AG04450 (cell line): ENCODE results near the gene DPP4. TPM values are rescaled to one million over a fixed set of nuclear protein-coding genes. Genes with fewer than 3 reads are reported as not detected.

Source experiments
- CTCF ChIA-PET: fragments of 300-600, 350-600 bp; formaldehyde crosslinking; extraction: SDS; loops from one replicate; lab custom pipeline; 2022; ENCODE audit warnings: antibody characterized with exemption, inconsistent platforms; lab: Charles Lee
- POLR2A ChIA-PET: fragments of 350-600 bp; formaldehyde crosslinking; extraction: SDS; loops from one replicate; lab custom pipeline; 2021; ENCODE audit warnings: antibody characterized with exemption, inconsistent platforms; lab: Yijun Ruan, JAX
- DNase-seq: peaks from one replicate; pipeline ENCODE4 v3.0.0-alpha.2; 2011; ENCODE audit warnings: low read depth, low spot score
- H3K27ac ChIP-seq: one replicate; pipeline ENCODE4 v1.5.1; 2012; ENCODE audit warnings: low read depth, low read length, control low read depth
- H3K27me3 ChIP-seq: one replicate; pipeline ENCODE4 v1.6.0; 2012; ENCODE audit warnings: low read length; ENCODE audit not compliant: control insufficient read depth, insufficient read depth
- H3K4me3 ChIP-seq: 2 replicates; pipeline ENCODE4 v1.5.1; 2011; ENCODE audit warnings: mild to moderate bottlenecking, low read depth, low read length, control low read depth
- H3K9me3 ChIP-seq: 2 replicates; pipeline ENCODE4 v1.5.1; 2012; ENCODE audit warnings: low read length; ENCODE audit not compliant: control insufficient read depth, insufficient read depth
- polyA plus RNA-seq: library from polyadenylated mRNA; depleted of rRNA; stranded (reverse); fragments of >200 nt; gene quantifications from 2 replicates; pipeline ENCODE4 v1.2.3, GENCODE V29; 2011
- TF ChIP-seq, protein P1 (sequence below): IDR thresholded peaks from 2 replicates; pipeline ENCODE4 v1.5.1; 2011; ENCODE audit warnings: low read depth, low read length, control low read depth, inconsistent platforms

DPP4 gene
- polyA plus RNA-seq, 1 experiment: 61.0 TPM

DNA sequence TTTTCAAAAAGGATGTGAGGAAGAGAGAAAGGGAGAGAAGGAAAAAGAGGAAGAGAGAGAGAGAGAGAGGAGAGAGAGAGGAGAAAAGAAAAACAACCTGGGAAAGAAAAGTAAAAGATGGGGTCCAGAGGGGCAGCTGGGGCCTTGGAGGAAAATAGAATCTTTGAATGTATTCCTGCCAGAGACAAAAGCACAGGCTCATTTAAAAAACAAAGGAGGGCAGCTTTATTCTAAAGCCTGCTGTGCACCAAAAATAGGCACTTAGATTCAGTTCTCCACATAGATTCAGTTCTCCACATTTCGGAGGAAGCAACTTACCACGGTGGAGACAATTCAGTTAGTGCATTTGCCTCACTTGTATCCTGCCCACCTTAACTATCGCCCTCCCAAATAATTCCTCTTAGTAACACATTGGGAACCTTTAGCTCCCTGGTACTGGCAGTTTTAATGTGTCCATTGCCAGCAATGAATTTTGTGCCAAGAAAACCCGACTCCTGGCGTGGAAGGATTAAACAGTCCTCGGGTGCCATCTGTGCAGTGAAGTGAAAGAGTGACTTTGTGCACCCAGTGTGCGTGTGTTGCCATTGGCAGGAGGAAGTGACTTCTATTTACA lies 71.3 kb downstream of the DPP4 start:
- no peaks in the 10 kb centered on the region for H3K27me3 ChIP-seq
- H3K9me3 ChIP-seq: no peaks in the 10 kb centered on the region
- TF ChIP-seq, protein P1, sequence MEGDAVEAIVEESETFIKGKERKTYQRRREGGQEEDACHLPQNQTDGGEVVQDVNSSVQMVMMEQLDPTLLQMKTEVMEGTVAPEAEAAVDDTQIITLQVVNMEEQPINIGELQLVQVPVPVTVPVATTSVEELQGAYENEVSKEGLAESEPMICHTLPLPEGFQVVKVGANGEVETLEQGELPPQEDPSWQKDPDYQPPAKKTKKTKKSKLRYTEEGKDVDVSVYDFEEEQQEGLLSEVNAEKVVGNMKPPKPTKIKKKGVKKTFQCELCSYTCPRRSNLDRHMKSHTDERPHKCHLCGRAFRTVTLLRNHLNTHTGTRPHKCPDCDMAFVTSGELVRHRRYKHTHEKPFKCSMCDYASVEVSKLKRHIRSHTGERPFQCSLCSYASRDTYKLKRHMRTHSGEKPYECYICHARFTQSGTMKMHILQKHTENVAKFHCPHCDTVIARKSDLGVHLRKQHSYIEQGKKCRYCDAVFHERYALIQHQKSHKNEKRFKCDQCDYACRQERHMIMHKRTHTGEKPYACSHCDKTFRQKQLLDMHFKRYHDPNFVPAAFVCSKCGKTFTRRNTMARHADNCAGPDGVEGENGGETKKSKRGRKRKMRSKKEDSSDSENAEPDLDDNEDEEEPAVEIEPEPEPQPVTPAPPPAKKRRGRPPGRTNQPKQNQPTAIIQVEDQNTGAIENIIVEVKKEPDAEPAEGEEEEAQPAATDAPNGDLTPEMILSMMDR: no peak
- ChIA-PET CTCF (interaction anchor here (2.1 kb wide), 1 partner anchor 150 kb away, joined by 4 read pairs; no protein-coding TSS in a partner anchor), POLR2A (no interaction called here)
- no peak for DNase-seq
- H3K27ac ChIP-seq: no peak overlapping the region
- no peak overlapping the region for H3K4me3 ChIP-seq

DNA sequence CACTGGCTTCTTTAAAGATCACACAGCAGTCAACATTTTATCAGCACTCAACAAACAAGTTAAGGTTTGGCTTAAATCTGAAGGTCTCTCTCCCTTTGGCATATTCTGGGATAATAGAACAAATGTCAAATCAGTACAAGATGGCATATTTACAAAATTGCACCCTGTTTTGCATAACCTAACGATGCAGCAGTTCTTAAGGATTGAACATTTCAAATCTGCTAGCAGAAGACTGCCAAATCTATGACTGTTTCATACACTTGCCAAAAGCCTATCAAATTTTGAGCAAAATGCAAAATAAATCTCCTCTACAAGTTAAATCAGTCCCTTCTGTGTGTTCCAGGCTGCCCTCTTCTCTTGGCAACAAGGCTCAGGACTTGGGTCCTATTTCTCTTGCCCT lies 73.6 kb downstream of the DPP4 start:
- H3K9me3 ChIP-seq: no peaks in the 10 kb centered on the region
- no peak overlapping the region for H3K27ac ChIP-seq
- ChIA-PET POLR2A (no interaction called here), CTCF (no interaction called here)
- no peaks in the 10 kb centered on the region for H3K27me3 ChIP-seq
- TF ChIP-seq, protein P1: no peak
- no peak for DNase-seq
- no peak overlapping the region for H3K4me3 ChIP-seq

DNA sequence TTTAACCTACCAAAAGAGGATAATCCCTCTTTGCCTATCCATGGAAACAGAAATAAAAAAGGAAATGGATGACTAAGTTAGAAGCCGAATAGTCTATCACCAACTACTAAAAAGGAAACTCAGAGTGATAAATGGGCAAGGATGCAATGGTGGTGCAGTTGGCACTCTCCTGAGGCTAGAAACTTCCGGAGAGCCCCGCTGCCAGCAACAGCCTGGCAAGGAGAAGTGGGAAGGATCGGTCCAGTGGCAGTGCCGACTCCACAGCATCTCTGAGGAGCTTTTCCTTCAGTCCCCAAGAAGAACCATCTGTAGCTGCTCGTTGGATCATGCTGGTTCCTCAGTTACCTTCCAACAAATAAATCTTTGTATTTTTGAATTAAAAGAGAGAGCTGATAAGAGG lies 74.7 kb downstream of the DPP4 start:
- ChIA-PET POLR2A (no interaction called here), CTCF (interaction anchor here (1.4 kb wide), 1 partner anchor 125 kb away, joined by 3 read pairs; no protein-coding TSS in a partner anchor)
- no peak for DNase-seq
- TF ChIP-seq, protein P1: no peak
- Histone ChIP-seq H3K27ac (no peak overlapping the region), H3K4me3 (no peak overlapping the region), H3K9me3 (no peaks in the 10 kb centered on the region), H3K27me3 (no peaks in the 10 kb centered on the region)

DNA sequence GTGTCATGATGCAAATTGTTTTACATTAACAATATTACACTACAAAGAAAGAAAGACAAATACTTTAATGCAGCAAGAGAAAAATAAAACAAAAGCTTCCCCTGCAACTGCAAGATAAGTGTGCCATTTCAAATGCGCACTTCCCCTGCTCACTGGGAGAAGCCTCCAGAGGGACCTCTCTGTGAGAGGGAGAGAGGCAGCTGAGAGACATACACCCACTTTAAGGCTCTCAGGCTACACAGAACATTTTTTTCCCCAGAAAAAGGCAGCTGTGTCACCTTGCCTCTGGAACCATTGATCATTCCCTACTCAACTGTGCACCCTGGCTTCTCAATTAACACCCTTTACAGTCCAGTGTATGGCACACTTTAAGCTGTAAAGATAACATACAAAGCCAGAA lies 75.2 kb downstream of the DPP4 start:
- Histone ChIP-seq H3K27ac (no peak overlapping the region), H3K9me3 (no peaks in the 10 kb centered on the region), H3K4me3 (no peak overlapping the region), H3K27me3 (no peaks in the 10 kb centered on the region)
- ChIA-PET CTCF (interaction anchor here (1.1 to 1.4 kb wide), 2 partner anchors 9 to 126 kb away, joined by 3 to 4 read pairs; no protein-coding TSS in a partner anchor), POLR2A (no interaction called here)
- DNase-seq: no peak
- TF ChIP-seq, protein P1: no peak

DNA sequence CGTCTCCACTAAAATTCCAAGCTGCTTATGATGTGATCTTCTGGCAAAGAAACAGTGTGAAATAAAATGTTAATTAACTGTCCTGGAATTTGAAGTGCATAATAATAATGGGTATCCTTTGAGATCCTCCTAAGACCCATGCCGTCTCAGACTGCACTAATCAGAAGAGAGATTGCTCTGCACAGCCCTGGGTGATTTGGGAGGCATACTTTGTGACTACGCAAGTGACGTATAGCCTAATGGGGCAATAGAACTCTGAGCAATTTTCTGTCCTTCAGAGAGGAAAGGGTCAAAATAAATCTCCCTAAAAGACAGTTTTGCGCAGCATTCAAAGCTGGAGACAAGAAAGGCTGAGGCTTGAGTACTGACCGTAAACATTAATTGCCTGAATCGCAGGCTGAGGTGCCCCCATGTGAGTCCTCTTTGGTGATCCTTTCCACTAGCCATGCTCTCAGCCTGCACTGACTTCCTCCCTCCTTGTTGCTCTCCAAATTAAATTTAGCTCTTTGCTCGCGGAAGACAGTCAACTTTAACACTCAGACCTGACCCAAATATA lies 76.0 kb downstream of the DPP4 start:
- POLR2A ChIA-PET: no interaction called here
- no peak overlapping the region for H3K4me3 ChIP-seq
- TF ChIP-seq, protein P1: no peak
- CTCF ChIA-PET: interaction anchor here (1.1 to 1.4 kb wide), 2 partner anchors 9 to 127 kb away, joined by 3 to 4 read pairs; no protein-coding TSS in a partner anchor
- H3K9me3 ChIP-seq: no peaks in the 10 kb centered on the region
- DNase-seq: no peak
- H3K27me3 ChIP-seq: no peaks in the 10 kb centered on the region
- no peak overlapping the region for H3K27ac ChIP-seq
